Erythroblast (primary cell): ENCODE measurements around the gene ZNF778.

Source experiments
- DNase-seq, 2 experiments: peaks; one replicate each; lab custom pipeline; 2025; lab: John Stamatoyannopoulos, UW
- GATA1 ChIP-seq: IDR thresholded peaks from 2 replicates; pipeline ENCODE4 v1.6.1; 2011; ENCODE audit warnings: low read depth, mild to moderate bottlenecking, control low read depth, low read length, moderate library complexity
- POLR2A ChIP-seq: IDR thresholded peaks from 2 replicates; pipeline ENCODE4 v1.6.1; 2011; ENCODE audit warnings: mild to moderate bottlenecking, low read length

ZNF778 gene

DNA sequence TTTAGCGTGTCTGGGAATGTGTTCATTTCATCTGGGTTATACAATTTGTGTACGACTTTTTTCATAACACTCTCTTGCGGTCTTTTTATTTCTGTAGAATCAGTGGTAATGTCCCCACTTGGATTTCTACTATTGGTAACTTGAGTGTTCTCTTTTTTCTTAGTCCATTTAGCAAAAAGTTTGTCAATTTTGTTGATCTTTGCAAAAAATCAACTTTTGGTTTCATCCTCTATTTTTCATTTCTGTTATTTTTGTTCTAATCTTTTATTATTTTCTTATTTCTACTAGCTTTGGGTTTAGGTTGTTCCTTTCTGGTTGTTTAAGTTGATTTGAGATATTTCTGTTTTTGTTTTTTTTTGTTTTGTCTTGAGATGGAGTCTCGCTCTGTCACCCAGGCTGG is 9.5 kb upstream of the ZNF778 start:
- TF ChIP-seq GATA1, result no peak
- TF ChIP-seq POLR2A, result no peak
- DNase-seq, result no peak

DNA sequence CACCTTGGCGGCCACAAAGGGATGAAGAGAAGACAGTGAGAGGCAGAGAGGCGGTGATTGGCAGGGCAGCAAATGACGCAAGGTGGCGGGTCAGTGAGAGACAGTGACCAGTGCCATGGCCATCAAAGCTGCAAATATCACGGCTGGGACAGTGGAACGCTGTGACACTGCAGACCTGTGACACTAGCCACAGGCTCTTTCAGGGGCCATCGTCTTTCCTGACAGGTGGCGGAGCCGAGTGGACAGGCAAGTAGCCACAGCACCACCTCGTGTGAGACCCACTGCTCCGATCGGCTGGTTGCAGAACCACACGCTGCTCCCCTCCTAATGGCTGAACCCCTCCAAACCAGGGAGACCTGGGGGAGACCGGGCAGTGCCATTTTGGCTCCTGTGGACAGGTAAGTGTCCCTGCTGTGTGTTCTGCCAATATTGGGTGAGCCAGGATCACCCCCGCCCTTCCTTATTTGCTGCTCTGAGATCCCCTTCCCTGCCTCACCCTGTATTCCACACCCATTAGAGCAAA is 7.9 kb upstream of the ZNF778 start:
- no peak for DNase-seq
- TF ChIP-seq GATA1 (no peak), POLR2A (no peak)

DNA sequence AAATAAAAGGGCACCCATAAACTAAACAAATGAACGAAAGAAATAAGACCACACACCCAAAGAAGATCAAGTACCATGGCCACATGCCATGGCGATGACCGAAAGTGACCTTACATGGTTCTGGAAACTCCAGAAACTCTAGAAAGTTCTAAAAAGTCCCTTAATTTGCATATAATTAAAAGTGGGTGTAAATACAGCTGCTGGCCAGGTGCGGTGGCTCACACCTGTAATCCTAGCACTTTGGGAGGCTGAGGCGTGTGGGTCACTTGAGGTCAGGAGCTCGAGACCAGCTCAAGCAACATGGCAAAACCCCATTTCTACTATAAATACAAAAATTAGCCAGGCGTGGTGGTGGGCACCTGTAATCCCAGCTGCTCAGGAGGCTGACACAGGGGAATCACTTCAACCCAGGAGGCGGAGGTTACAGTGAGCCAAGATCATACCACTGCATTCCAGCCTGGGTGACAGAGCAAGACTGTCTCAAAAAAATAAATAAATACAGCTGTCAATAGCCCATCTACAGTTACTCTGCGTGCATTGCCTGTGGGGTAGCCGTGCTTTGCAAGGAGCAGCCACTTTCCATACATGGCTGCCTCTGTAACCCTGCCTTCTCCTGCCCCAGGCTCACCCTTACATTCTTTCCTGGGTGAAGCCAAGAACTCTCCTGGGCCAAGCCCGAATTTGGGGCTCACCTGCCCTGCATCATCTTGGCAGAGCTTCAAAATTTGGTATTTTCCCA is 7.2 kb upstream of the ZNF778 start:
- TF ChIP-seq GATA1 (no peak), POLR2A (no peak)
- DNase-seq, result no peak

DNA sequence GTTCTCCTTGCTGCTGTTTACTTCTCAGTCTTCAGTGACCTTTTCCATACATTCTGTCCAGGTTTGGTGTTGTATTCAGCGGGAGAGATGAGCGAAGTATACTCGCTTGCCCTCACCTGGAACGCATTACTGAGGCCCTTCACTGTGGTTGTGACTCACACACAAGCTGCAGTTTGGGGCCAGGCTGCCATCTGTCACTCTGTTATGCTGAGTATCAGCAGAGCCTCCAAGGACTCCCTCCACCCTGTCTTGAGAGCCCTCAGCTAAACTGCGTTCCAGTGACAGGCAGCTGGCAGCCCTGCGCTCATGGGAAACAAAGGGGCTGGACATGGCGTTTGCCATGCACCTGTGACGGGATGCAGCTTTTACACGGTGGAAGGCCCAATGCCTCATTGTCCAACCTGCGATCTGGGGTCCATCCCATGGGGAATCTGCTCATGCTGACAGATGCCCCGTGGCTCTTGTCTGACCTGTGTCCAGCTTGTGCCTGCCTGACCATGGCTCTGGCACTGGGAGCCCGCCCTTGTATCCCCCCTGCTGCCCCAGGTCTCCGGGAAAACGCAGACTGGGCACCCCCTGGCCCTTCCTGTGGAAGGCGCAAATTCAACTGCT is 6.5 kb upstream of the ZNF778 start:
- TF ChIP-seq GATA1 (no peak), POLR2A (no peak)
- DNase-seq, result no peak

DNA sequence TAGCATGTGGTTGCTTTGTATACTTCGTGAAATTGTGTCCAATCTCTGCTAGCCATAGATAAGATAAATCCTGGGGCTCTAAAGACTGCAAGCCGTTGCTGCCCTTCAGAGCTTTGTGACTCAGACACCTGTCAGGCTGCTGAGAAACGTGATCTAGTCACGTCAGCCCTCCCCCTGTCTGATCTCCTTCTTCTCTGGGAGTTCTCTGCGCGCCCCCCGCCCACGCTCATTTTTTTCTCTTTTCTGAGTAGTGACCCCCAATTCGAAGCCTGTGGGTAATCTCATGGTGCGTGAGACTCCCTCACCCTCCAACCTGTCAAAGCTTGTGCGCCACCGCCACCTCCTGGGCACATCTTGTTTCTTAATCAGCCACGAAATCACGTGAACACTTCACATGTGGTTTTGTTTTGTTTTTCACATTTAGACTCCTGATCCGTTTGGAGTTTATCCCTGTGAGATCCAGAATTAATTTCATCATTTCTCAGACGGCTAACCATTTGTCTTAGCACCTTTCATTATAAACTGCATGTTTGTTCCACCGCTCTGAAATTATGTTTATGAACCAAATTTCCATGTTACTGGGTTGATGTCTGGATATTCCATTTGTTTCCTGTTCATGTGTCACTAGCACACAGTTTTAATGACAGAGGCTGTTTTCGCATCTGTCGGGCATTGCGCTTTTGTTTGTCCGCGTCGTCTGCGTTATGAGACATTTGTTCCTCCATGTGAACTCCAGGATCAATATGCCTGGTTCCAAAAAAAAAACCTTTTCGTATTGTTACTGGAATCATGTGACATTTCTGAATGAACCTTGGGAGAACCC is 977 bp upstream of the ZNF778 start:
- peak; percentile 87 to 91 for DNase-seq
- TF ChIP-seq POLR2A, result no peak
- no peak for TF ChIP-seq GATA1

DNA sequence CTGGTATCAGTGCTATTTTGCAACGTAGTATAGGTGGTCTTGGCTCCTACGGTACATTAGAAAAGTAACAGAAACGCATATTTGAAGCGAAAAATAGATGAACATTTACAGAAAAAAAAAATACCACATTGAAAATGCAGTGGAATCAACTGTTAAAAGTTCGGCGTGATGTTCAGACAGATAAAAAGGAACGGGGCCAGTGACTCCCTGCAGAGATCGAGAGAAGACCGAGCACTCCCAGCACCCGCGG is 440 bp upstream of the ZNF778 start:
- no peak for DNase-seq
- TF ChIP-seq GATA1 (no peak), POLR2A (no peak)

DNA sequence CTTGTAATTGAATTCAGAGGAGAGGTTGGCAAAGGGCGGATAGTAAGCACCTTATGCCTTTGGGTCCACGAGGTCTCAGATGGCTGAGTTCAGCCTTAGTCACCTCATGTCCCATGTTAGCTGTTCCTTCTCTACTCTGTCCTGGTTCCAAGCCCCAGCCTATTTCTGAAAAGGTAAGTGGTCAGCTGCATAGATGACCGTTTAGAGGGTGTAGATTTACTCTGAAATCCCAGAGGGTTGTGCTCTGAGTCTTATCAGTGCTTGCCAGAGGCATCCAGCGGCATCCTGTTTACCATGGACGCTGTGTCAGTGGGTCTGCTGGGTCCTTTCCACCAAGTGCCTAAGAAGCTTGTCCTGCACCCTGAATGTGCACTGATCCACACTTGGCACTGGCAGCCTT is 1.9 kb downstream of the ZNF778 start:
- peak; percentile 18 to 39 for DNase-seq
- TF ChIP-seq GATA1 (no peak), POLR2A (no peak)

DNA sequence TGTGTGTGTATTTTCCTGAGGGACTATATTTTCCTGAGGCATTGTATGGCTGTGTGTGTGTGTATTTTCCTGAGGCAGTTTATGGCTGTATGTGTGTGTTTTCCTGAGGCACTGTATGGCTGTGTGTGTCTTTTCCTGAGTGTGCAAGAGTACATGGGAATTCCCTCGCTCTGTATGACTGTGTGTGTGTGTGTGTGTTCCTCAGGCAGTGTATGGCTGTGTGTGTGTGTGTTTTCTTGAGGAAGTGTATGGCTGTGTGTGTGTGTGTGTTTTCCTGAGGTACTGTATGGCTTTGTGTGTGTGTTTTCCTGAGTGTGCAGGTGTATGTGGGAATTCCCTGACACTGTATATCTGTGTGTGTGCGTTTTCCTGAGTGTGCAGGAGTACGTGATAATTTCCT is 4.1 kb downstream of the ZNF778 start:
- no peak for TF ChIP-seq POLR2A
- TF ChIP-seq GATA1, result no peak

DNA sequence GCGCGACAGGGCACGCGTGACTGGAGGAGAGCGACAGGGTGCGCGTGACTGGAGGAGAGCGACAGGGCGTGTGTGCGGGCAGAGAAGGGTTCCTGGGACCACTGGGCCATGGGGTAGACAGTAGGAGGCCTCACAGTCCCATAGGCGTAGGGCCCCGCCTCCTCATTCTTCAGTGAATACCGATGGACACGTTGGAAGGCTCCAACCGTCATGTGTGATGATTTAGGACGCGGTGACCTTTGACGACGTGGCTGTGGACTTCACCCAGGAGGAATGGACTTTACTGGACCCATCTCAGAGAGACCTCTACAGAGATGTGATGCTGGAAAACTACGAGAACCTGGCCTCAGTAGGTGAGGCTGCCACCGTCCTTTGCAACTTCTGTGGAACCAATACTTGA is 5.4 kb downstream of the ZNF778 start:
- DNase-seq, result no peak
- no peak for TF ChIP-seq POLR2A
- no peak for TF ChIP-seq GATA1

More for the DNA sequence above, 4.1 kb downstream of the ZNF778 start:
- DNase-seq, result no peak

DNA sequence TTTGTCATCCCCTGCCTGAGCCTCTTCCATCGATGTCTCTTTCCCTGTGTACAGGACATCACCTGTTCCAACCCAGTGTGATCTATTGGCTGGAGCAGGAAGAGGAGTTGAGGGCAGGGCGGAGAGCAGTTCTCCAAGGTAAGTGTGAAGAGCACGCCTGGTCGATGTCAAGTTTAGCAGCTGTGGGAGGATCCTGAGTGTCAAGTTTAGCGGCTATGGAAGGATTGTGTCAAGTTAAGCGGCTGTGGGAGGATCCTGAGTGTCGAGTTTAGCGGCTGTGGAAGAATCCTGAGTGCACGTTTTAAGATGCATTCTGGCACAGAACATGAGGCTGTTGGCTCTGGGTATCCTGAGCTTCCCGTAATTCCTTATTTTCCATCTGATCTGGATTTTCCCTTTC is 7.2 kb downstream of the ZNF778 start:
- no peak for DNase-seq
- no peak for TF ChIP-seq GATA1
- TF ChIP-seq POLR2A, result no peak

DNA sequence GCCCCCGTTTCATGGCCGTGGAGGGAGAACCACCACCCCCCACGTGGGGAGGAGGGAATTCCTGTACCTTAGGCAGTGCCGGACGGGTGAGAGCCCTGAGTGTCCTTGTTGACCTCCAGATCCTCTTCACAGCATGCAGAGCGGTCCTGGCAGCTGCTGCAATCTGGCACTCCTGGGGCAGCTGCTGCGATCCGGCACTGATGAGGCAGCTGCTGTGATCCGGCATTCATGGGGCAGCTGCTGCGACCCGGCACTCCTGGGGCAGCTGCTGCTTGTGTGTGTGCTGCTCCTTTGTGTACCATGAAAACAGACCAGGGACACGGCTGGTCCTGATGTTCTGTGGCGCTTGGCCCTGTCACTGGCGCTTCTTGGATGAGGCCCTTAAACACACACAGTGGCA is 12.8 kb downstream of the ZNF778 start:
- no peak for DNase-seq
- TF ChIP-seq GATA1 (no peak), POLR2A (no peak)

DNA sequence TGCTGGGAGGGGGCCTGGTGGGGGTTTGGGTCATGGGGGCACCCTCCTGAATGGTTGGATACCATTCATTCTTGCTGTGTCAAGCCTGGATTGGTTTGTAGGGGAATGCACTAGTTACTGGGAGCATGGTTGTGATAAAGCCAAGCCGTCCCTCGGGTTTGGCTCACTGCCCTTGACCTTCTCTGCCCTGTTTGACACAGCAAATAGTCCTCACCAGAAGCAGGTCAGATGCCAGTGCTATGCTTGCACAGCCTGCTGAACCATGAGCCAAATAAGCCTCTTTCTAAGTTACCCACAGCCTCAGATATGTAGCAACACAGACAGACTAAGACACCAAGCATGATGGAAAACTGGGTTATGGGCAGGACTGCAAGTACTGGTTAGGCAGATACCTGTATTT is 14.6 kb downstream of the ZNF778 start:
- TF ChIP-seq GATA1 (no peak), POLR2A (no peak)
- no peak for DNase-seq

DNA sequence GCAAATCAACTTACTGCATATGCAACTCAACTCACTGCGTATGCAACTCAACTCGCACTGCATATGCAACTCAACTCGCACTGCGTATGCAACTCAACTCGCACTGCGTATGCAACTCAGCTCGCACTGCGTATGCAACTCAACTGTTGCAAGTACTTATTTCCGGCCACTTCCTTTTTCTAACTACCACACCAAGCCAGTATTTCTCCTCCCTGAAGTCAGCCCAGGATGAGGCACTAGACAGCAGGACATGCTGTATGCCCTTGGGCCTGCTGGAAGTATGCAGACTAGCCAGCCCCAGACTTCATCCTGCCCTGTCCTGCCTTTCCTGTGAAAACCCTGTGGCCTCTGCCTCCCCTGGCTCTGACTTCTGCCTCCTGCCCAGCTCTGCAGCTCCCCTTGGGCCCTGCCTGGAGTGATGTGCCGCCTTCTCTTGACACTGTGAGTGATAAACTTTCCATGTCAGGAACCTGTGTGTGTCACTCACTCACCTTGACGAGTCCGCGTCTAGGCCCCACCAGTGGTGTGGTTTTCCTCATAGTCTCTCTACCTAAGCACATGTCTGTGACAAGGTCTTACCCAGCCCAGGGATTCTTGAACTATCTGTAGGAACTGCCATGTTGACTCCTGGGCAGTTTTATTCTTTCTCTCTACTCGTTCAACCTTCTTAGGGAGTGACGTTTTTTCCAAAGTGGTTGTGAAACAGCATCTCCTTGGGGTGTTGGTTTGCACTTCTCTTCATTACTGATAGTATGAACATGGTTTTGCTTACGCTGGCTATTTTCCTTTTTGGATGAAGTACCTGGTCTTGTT is 16.4 kb downstream of the ZNF778 start:
- DNase-seq, result no peak
- TF ChIP-seq GATA1 (no peak), POLR2A (no peak)
